OCI-LY1 (cell line): ENCODE data around the gene MVP.

Experiments
- H2AFZ ChIP-seq: fragments of 200-600 bp; sonication (generic), shearing (Covaris generic); 2 replicates; pipeline ENCODE4 v1.6.0; 2014; ENCODE audit warnings: antibody characterized with exemption, mild to moderate bottlenecking, low read length
- H3F3A ChIP-seq: fragments of 200-600 bp; sonication (generic), shearing (Covaris generic); 2 replicates; pipeline ENCODE4 v1.6.0; 2014; ENCODE audit warnings: mild to moderate bottlenecking, antibody characterized with exemption, low read length, moderate library complexity; ENCODE audit not compliant: insufficient read depth
- H3K27ac ChIP-seq: fragments of 200-600 bp; sonication (generic); 2 replicates; pipeline ENCODE4 v1.5.1; 2014; ENCODE audit warnings: low read length, mixed run types, mild to moderate bottlenecking, low read depth; ENCODE audit not compliant: poor library complexity, severe bottlenecking
- H3K27me3 ChIP-seq: fragments of 200-600 bp; sonication (generic); 2 replicates; pipeline ENCODE4 v1.6.0; 2014; ENCODE audit warnings: antibody characterized with exemption, mild to moderate bottlenecking, low read length, moderate library complexity; ENCODE audit not compliant: insufficient read depth
- H3K36me3 ChIP-seq: fragments of 200-600 bp; sonication (generic); 2 replicates; pipeline ENCODE4 v1.6.1; 2014; ENCODE audit warnings: mild to moderate bottlenecking, antibody characterized with exemption, low read length, moderate library complexity, mixed read lengths; ENCODE audit not compliant: insufficient read depth
- H3K4me1 ChIP-seq: fragments of 200-600 bp; sonication (generic); 2 replicates; pipeline ENCODE4 v1.5.1; 2014; ENCODE audit warnings: mild to moderate bottlenecking, low read length, moderate library complexity; ENCODE audit not compliant: insufficient read depth, severe bottlenecking
- H3K4me2 ChIP-seq: fragments of 200-600 bp; sonication (generic), shearing (Covaris generic); 2 replicates; pipeline ENCODE4 v1.6.1; 2014; ENCODE audit warnings: low read length
- H3K4me3 ChIP-seq: fragments of 200-600 bp; sonication (generic); 2 replicates; pipeline ENCODE4 v1.5.1; 2014; ENCODE audit warnings: low read length, low read depth, mild to moderate bottlenecking, mixed read lengths; ENCODE audit not compliant: poor library complexity, severe bottlenecking
- H3K79me2 ChIP-seq: fragments of 200-600 bp; shearing (Covaris generic); 2 replicates; pipeline ENCODE4 v1.6.1; 2016; ENCODE audit warnings: mixed run types, low read length, mixed read lengths; ENCODE audit not compliant: insufficient read depth
- H3K9ac ChIP-seq: fragments of 200-600 bp; sonication (generic), shearing (Covaris generic); 2 replicates; pipeline ENCODE4 v1.6.1; 2014; ENCODE audit warnings: mild to moderate bottlenecking, low read length, mixed read lengths
- H3K9me2 ChIP-seq: fragments of 200-600 bp; sonication (generic), shearing (Covaris generic); 2 replicates; pipeline ENCODE4 v1.6.1; 2014; ENCODE audit warnings: low read depth, mild to moderate bottlenecking, low read length, mixed read lengths
- H3K9me3 ChIP-seq: fragments of 200-600 bp; shearing (Covaris generic); 2 replicates; pipeline ENCODE4 v1.6.1; 2014; ENCODE audit warnings: low read length, mixed read lengths
- H4K20me1 ChIP-seq: fragments of 200-600 bp; sonication (generic), shearing (Covaris generic); 2 replicates; pipeline ENCODE4 v1.6.0; 2016; ENCODE audit warnings: mild to moderate bottlenecking, low read length; ENCODE audit not compliant: insufficient read depth
- CTCF ChIP-seq: fragments of 200-600 bp; sonication (generic), shearing (Covaris generic); IDR thresholded peaks from 2 replicates; pipeline ENCODE4 v1.5.1; 2017; ENCODE audit warnings: mild to moderate bottlenecking, antibody characterized with exemption, low read length, moderate library complexity, mixed read lengths
- EZH2 ChIP-seq: fragments of 200-600 bp; sonication (generic), shearing (Covaris generic); IDR thresholded peaks from 2 replicates; pipeline ENCODE4 v1.8.0; 2017; ENCODE audit warnings: borderline replicate concordance, mixed run types, mild to moderate bottlenecking, antibody characterized with exemption, low read length, moderate library complexity, mixed read lengths

The MVP gene

GRCh38 chr16:29819506-29819905 lies 756 bp upstream of the MVP start:
- H3F3A ChIP-seq = no peaks in the 10 kb centered on the region
- H3K79me2 ChIP-seq = no peaks in the 10 kb centered on the region
- H3K9me3 ChIP-seq = no peaks in the 10 kb centered on the region
- peaks cover 48% of the 10 kb centered on the region for H3K4me1 ChIP-seq
- H3K27ac ChIP-seq = no peak overlapping the region
- TF ChIP-seq CTCF (no peak), EZH2 (no peak)
- peaks cover 26% of the 10 kb centered on the region for H3K36me3 ChIP-seq
- no peak overlapping the region for H2AFZ ChIP-seq
- peak overlapping the region; percentile 58 for H3K4me3 ChIP-seq
- no peaks in the 10 kb centered on the region for H3K27me3 ChIP-seq
- H3K9me2 ChIP-seq = no peaks in the 10 kb centered on the region
- H3K4me2 ChIP-seq = peak overlapping the region; percentile 71
- no peaks in the 10 kb centered on the region for H4K20me1 ChIP-seq
- H3K9ac ChIP-seq = no peak overlapping the region; the same call in 1 of the 2 replicates

- peak overlapping the region; percentile 24 for H3K27ac ChIP-seq
- no peaks in the 10 kb centered on the region for H4K20me1 ChIP-seq
- no peak overlapping the region for H2AFZ ChIP-seq
- peak overlapping the region; percentile 50; the same call in 1 of the 2 replicates for H3K9ac ChIP-seq
- no peaks in the 10 kb centered on the region for H3K27me3 ChIP-seq
- peak overlapping the region; percentile 71 for H3K4me2 ChIP-seq
- no peaks in the 10 kb centered on the region for H3K9me3 ChIP-seq
- no peaks in the 10 kb centered on the region for H3K9me2 ChIP-seq
- no peaks in the 10 kb centered on the region for H3K79me2 ChIP-seq
- peaks cover 26% of the 10 kb centered on the region for H3K36me3 ChIP-seq
- H3K4me1 ChIP-seq = peaks cover 47% of the 10 kb centered on the region
- TF ChIP-seq CTCF = no peak
- no peak for TF ChIP-seq EZH2
- H3F3A ChIP-seq = no peaks in the 10 kb centered on the region
- peak overlapping the region; percentile 58 for H3K4me3 ChIP-seq
Observed at GRCh38 chr16:29820730-29821642, 724 bp downstream of the MVP start.

DNA sequence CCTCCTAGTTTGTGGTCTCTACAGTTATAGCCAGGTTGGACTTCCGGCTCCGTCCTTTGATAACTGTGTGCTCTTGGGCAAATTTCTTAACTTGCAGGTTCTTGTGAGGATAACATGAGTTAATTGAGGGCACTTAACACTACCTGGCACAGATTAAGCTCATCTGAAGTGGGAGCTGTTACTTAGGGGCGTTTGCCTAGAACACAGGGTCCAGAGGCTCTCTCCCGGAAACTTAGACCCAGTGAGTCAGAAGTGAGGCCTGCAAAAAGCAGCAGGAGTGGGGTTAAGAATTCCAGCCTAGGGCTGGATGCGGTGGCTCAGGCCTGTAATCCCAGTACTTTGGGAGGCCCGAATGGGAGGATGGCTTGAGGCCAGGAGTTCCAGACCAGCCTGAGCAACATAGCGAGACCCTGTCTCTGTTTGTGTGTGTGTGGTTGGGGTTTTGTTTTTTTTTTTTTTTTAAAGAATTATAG lies 1.4 kb downstream of the MVP start:
- no peak overlapping the region for H2AFZ ChIP-seq
- H3K27ac ChIP-seq = no peak overlapping the region
- no peak for TF ChIP-seq EZH2
- TF ChIP-seq CTCF = no peak
- H3F3A ChIP-seq = no peaks in the 10 kb centered on the region
- H3K9ac ChIP-seq = no peak overlapping the region; the same call in 1 of the 2 replicates
- no peaks in the 10 kb centered on the region for H3K79me2 ChIP-seq
- H3K9me3 ChIP-seq = no peaks in the 10 kb centered on the region
- H3K4me2 ChIP-seq = peak overlapping the region; percentile 71; the same call in 1 of the 2 replicates
- no peaks in the 10 kb centered on the region for H4K20me1 ChIP-seq
- peaks cover 47% of the 10 kb centered on the region for H3K4me1 ChIP-seq
- no peaks in the 10 kb centered on the region for H3K27me3 ChIP-seq
- H3K4me3 ChIP-seq = no peak overlapping the region
- no peaks in the 10 kb centered on the region for H3K9me2 ChIP-seq
- peaks cover 26% of the 10 kb centered on the region for H3K36me3 ChIP-seq
